IMR-90 (cell line): ENCODE measurements around the gene DIRAS2. TPM values are rescaled to one million over a fixed set of nuclear protein-coding genes. Genes with fewer than 3 reads are reported as not detected.

ENCODE experiments used
- ATAC-seq: fragments of 200-7000 bp; cut with Tn5 transposase; 2 replicates; pipeline ENCODE4 v1.9.1; 2020; ENCODE audit warnings: low read depth, mild to moderate bottlenecking, moderate library complexity
- BruUV-seq: library from RNA; stranded (reverse); fragments of 400-500 nt; replicated peaks from 2 replicates; lab custom pipeline; 2021; lab: Mats Ljungman, UMichigan
- CTCF ChIA-PET: fragments of 300-600 bp; formaldehyde crosslinking; extraction: SDS; loops from one replicate; lab custom pipeline; 2021; ENCODE audit warnings: antibody characterized with exemption; lab: Yijun Ruan, JAX
- POLR2A ChIA-PET: fragments of 300-600 bp; sonication (Branson Sonifier 250); formaldehyde crosslinking; loops from one replicate; lab custom pipeline; 2022; ENCODE audit warnings: antibody characterized with exemption; ENCODE audit not compliant: unreplicated experiment; lab: Charles Lee
- DNase-seq: peaks from one replicate; pipeline ENCODE4 v3.0.0; 2013
- H2AFZ ChIP-seq: replicated peaks from 2 replicates; pipeline ENCODE3; 2013; ENCODE audit warnings: low read length, mild to moderate bottlenecking; ENCODE audit not compliant: poor library complexity
- H2AK5ac ChIP-seq: 2 replicates; pipeline ENCODE4 v1.6.1; 2013; ENCODE audit warnings: low read depth, low read length, inconsistent platforms
- H2AK9ac ChIP-seq: replicated peaks from 2 replicates; pipeline ENCODE3; 2013; ENCODE audit warnings: mild to moderate bottlenecking, low read depth, low read length, moderate library complexity; ENCODE audit not compliant: poor library complexity
- H2BK120ac ChIP-seq: 2 replicates; pipeline ENCODE4 v1.6.1; 2013; ENCODE audit warnings: low read depth, low read length, inconsistent platforms
- H2BK15ac ChIP-seq: 3 replicates; pipeline ENCODE4 v1.6.1; 2013; ENCODE audit warnings: low read depth, low read length, inconsistent platforms
- H2BK20ac ChIP-seq: 2 replicates; pipeline ENCODE4 v1.6.1; 2013; ENCODE audit warnings: low read depth, mild to moderate bottlenecking, inconsistent platforms, low read length, moderate library complexity
- H2BK5ac ChIP-seq: 2 replicates; pipeline ENCODE4 v1.6.1; 2013; ENCODE audit warnings: mild to moderate bottlenecking, low read depth, low read length, inconsistent platforms; ENCODE audit not compliant: poor library complexity, severe bottlenecking
- H3K14ac ChIP-seq: replicated peaks from 2 replicates; pipeline ENCODE4 v1.6.1; 2013; ENCODE audit warnings: low read depth, low read length, inconsistent platforms
- H3K18ac ChIP-seq: 2 replicates; pipeline ENCODE4 v1.6.1; 2013; ENCODE audit warnings: low read depth, low read length, control low read depth
- H3K23ac ChIP-seq: 2 replicates; pipeline ENCODE4 v1.6.1; 2013; ENCODE audit warnings: low read depth, low read length, inconsistent platforms
- H3K27ac ChIP-seq: 2 replicates; pipeline ENCODE4 v1.5.1; 2013; ENCODE audit warnings: mild to moderate bottlenecking, control low read depth, low read length; ENCODE audit not compliant: insufficient read depth
- H3K27me3 ChIP-seq: 2 replicates; pipeline ENCODE4 v1.6.1; 2013; ENCODE audit warnings: low read length; ENCODE audit not compliant: control insufficient read depth, insufficient read depth
- H3K36me3 ChIP-seq: 2 replicates; pipeline ENCODE4 v1.6.1; 2013; ENCODE audit warnings: low read length, mixed read lengths; ENCODE audit not compliant: control insufficient read depth, insufficient read depth
- H3K4ac ChIP-seq: 2 replicates; pipeline ENCODE4 v1.6.1; 2013; ENCODE audit warnings: low read depth, low read length, inconsistent platforms
- H3K4me1 ChIP-seq: 2 replicates; pipeline ENCODE4 v1.6.1; 2013; ENCODE audit warnings: low read length, mixed read lengths; ENCODE audit not compliant: control insufficient read depth, insufficient read depth
- H3K4me2 ChIP-seq: 2 replicates; pipeline ENCODE4 v1.6.1; 2013; ENCODE audit warnings: low read depth, mild to moderate bottlenecking, control low read depth, low read length, moderate library complexity
- H3K4me3 ChIP-seq: 2 replicates; pipeline ENCODE4 v1.5.1; 2013; ENCODE audit warnings: low read depth, mild to moderate bottlenecking, control low read depth, low read length, moderate library complexity; ENCODE audit not compliant: insufficient read depth
- H3K56ac ChIP-seq: 2 replicates; pipeline ENCODE4 v1.6.1; 2013; ENCODE audit warnings: low read length, inconsistent platforms; ENCODE audit not compliant: insufficient read depth; ENCODE audit errors: extremely low read depth
- H3K79me1 ChIP-seq, 2 experiments: 2 replicates each; pipeline ENCODE4 v1.6.1; 2013; ENCODE audit warnings: low read length in 2 of 2, inconsistent platforms in 1 of 2, low read depth in 1 of 2
- H3K9ac ChIP-seq: 2 replicates; pipeline ENCODE4 v1.6.1; 2013; ENCODE audit warnings: low read depth, low read length, control low read depth
- H3K9me1 ChIP-seq: 2 replicates; pipeline ENCODE4 v1.6.1; 2013; ENCODE audit warnings: low read length, inconsistent platforms; ENCODE audit not compliant: insufficient read depth
- H3K9me3 ChIP-seq: 2 replicates; pipeline ENCODE4 v1.6.1; 2013; ENCODE audit warnings: low read length; ENCODE audit not compliant: control insufficient read depth, insufficient read depth
- H4K20me1 ChIP-seq: 2 replicates; pipeline ENCODE4 v1.6.1; 2013; ENCODE audit warnings: low read length, inconsistent platforms; ENCODE audit not compliant: insufficient read depth
- H4K5ac ChIP-seq: 2 replicates; pipeline ENCODE4 v1.6.1; 2013; ENCODE audit warnings: mild to moderate bottlenecking, low read depth, low read length, control low read depth
- H4K8ac ChIP-seq, 2 experiments: 2 replicates each; pipeline ENCODE4 v1.6.1; 2013; ENCODE audit warnings: low read depth in 2 of 2, low read length in 2 of 2, control low read depth in 1 of 2, inconsistent platforms in 1 of 2
- H4K91ac ChIP-seq: 2 replicates; pipeline ENCODE4 v1.6.1; 2013; ENCODE audit warnings: low read depth, low read length, inconsistent platforms; ENCODE audit not compliant: insufficient read depth
- CEBPB ChIP-seq: IDR thresholded peaks from 2 replicates; pipeline ENCODE4 v1.6.1; 2012; ENCODE audit warnings: low read depth, low read length, improper control_type of control experiment
- CHD1 ChIP-seq: IDR thresholded peaks from 2 replicates; pipeline ENCODE4 v1.6.1; 2012; ENCODE audit warnings: low read depth, low read length, improper control_type of control experiment
- FOS ChIP-seq: fragments of 150-350 bp; IDR thresholded peaks from 2 replicates; pipeline ENCODE4 v1.6.1; 2016; ENCODE audit warnings: low read depth, low read length
- MAFK ChIP-seq: IDR thresholded peaks from 2 replicates; pipeline ENCODE4 v1.6.1; 2012; ENCODE audit warnings: low read depth, low read length, improper control_type of control experiment
- MXI1 ChIP-seq: IDR thresholded peaks from 2 replicates; pipeline ENCODE4 v1.6.1; 2012; ENCODE audit warnings: low read depth, mild to moderate bottlenecking, low read length, moderate library complexity, borderline replicate concordance
- POLR2A ChIP-seq: IDR thresholded peaks from 2 replicates; pipeline ENCODE4 v1.6.1; 2012; ENCODE audit warnings: mild to moderate bottlenecking, low read depth, low read length
- RFX5 ChIP-seq: IDR thresholded peaks from 2 replicates; pipeline ENCODE4 v1.8.0; 2012; ENCODE audit warnings: low read depth, mild to moderate bottlenecking, low read length, moderate library complexity
- USF2 ChIP-seq: fragments of 150-350 bp; IDR thresholded peaks from 2 replicates; pipeline ENCODE4 v1.6.1; 2017; ENCODE audit warnings: mild to moderate bottlenecking, antibody characterized with exemption, low read length, low read depth
- WGBS, 2 experiments: methylation state at CpG; one replicate each; pipeline versions ENCODE4 v1.1.5 to v1.1.7; 2013; ENCODE audit warnings: missing lambda C conversion rate in 2 of 2; ENCODE audit not compliant: insufficient read length in 1 of 2; ENCODE audit errors: extremely low coverage in 2 of 2; 5-methylcytosine and 5-hydroxymethylcytosine counted together
- dilution Hi-C: fragments of 300-500 bp; cut with HindIII; formaldehyde crosslinking; loops from one replicate; pipeline ENCODE4 v1.14.3; 2018; ENCODE audit warnings: low sequenced_read_pairs; ENCODE audit not compliant: unreplicated experiment
- in situ Hi-C: fragments of 300-500 bp; cut with MboI; formaldehyde crosslinking; loops from 3 replicates; pipeline ENCODE4 v1.14.3; 2019; ENCODE audit warnings: low sequenced_read_pairs, inconsistent platforms, mixed read lengths
- intact Hi-C: fragments of 100-400 bp; cut with micrococcal nuclease; formaldehyde crosslinking; loops from 2 replicates; pipeline ENCODE4 v1.10.0; 2022
- polyA plus RNA-seq, 3 experiments: library from polyadenylated mRNA; depleted of rRNA; stranded (reverse); fragments of >200 nt; gene quantifications; 2 replicates each; pipeline ENCODE4 v1.2.3, GENCODE V29; 2012; ENCODE audit warnings: low replicate concordance in 1 of 3
- total RNA-seq: library from RNA; depleted of rRNA; stranded (reverse); fragments of >200 nt; gene quantifications from 2 replicates; pipeline ENCODE4 v1.2.3, GENCODE V29; 2012

The DIRAS2 gene
- total and polyA plus RNA-seq, 2 of the 4 experiments (the other 2 are of a cell fraction): not detected

- Histone ChIP-seq H2AK5ac (no peak overlapping the region), H3K27me3 (no peaks in the 10 kb centered on the region), H4K91ac (no peak overlapping the region), H2BK20ac (no peak overlapping the region), H2BK5ac (no peak overlapping the region), H3K4me2 (no peak overlapping the region), H2BK15ac (no peak overlapping the region), H3K79me1 (no peaks in the 10 kb centered on the region), H3K4me3 (no peak overlapping the region), H2BK120ac (no peak overlapping the region), H3K9me3 (no peaks in the 10 kb centered on the region), H3K4ac (no peak overlapping the region), H3K4me1 (no peaks in the 10 kb centered on the region), H3K18ac (no peak overlapping the region), H3K56ac (no peak overlapping the region), H4K5ac (no peak overlapping the region), H4K8ac (no peak overlapping the region), H2AK9ac (no peak overlapping the region), H3K14ac (no peak overlapping the region), H2AFZ (no peak overlapping the region), H4K20me1 (no peaks in the 10 kb centered on the region), H3K27ac (no peak overlapping the region), H3K23ac (no peak overlapping the region), H3K36me3 (no peaks in the 10 kb centered on the region), H3K9me1 (no peaks in the 10 kb centered on the region), H3K9ac (no peak overlapping the region)
- no TSS peak for BruUV-seq
- ATAC-seq (no peak), DNase-seq (no peak)
- ChIA-PET POLR2A (no interaction called here), CTCF (no interaction called here)
- no CpG with 5 or more reads among the region's 5 CpGs for WGBS, 2 experiments
- intact Hi-C loops: no loop called here
- in situ Hi-C loops: no loop called here
- dilution Hi-C loops: no loop called here
- TF ChIP-seq USF2 (no peak), MAFK (no peak), CEBPB (no peak), RFX5 (no peak), MXI1 (no peak), CHD1 (no peak), POLR2A (no peak), FOS (no peak)
Observed at GRCh38 chr9:90598191-90598590, 44.4 kb downstream of the DIRAS2 start.
